HEK293 (cell line): ENCODE data around the gene LMBR1.

Experiments
- CTCF ChIA-PET: fragments of 350-600 bp; formaldehyde crosslinking; extraction: SDS; loops from one replicate; lab custom pipeline; 2021; ENCODE audit warnings: antibody characterized with exemption; lab: Yijun Ruan, JAX
- POLR2A ChIA-PET: fragments of 300-600 bp; formaldehyde crosslinking; extraction: SDS; loops from one replicate; lab custom pipeline; 2020; ENCODE audit warnings: antibody characterized with exemption, inconsistent platforms; lab: Yijun Ruan, JAX
- H3K27ac ChIP-seq: fragments of 200-500 bp; sonication (Bioruptor generic); 2 replicates; pipeline ENCODE4 v1.5.1; 2014; ENCODE audit warnings: low read depth, low read length, control low read depth, inconsistent platforms; ENCODE audit errors: extremely low read depth
- H3K36me3 ChIP-seq, 2 experiments: fragments of 200-500 bp in 1 of 2; sonication (Bioruptor generic) in 1 of 2; 1 replicate in 1 of 2; 2 replicates in 1 of 2; pipeline ENCODE4 v1.5.1; 2014 to 2017; ENCODE audit warnings: inconsistent platforms in 2 of 2, low read length in 2 of 2; ENCODE audit not compliant: control insufficient read depth in 2 of 2, insufficient read depth in 1 of 2
- H3K4me1 ChIP-seq: fragments of 200-500 bp; sonication (Bioruptor generic); 2 replicates; pipeline ENCODE4 v1.5.1; 2014; ENCODE audit warnings: mild to moderate bottlenecking, low read length, inconsistent platforms; ENCODE audit not compliant: control insufficient read depth, insufficient read depth
- H3K4me3 ChIP-seq: 2 replicates; pipeline ENCODE4 v1.5.1; 2011; ENCODE audit warnings: low read depth, mild to moderate bottlenecking, control low read depth, low read length, moderate library complexity
- H3K9me3 ChIP-seq: fragments of 200-500 bp; sonication (Bioruptor generic); 2 replicates; pipeline ENCODE4 v1.5.1; 2014; ENCODE audit warnings: low read depth, low read length, inconsistent platforms; ENCODE audit not compliant: control insufficient read depth, insufficient read depth
- GLIS1 ChIP-seq: fragments of 450-650 bp; formaldehyde crosslinking; IDR thresholded peaks from 2 replicates; pipeline ENCODE4 v1.5.1; 2016; ENCODE audit warnings: missing biosample characterization, missing genetic modification characterization
- HOXC10 ChIP-seq: sonication (generic); formaldehyde crosslinking; IDR thresholded peaks from 2 replicates; pipeline ENCODE4 v1.8.1; 2023; ENCODE audit warnings: mild to moderate bottlenecking, missing genetic modification reagents
- MZF1 ChIP-seq: fragments of 450-650 bp; formaldehyde crosslinking; IDR thresholded peaks from 2 replicates; pipeline ENCODE4 v1.5.1; 2017; ENCODE audit warnings: missing biosample characterization, missing genetic modification characterization, borderline replicate concordance
- SETDB1 ChIP-seq: IDR thresholded peaks from one replicate; pipeline ENCODE4 v1.6.1; 2017; ENCODE audit warnings: mild to moderate bottlenecking, low read length, moderate library complexity, mixed read lengths; ENCODE audit not compliant: insufficient read length
- ZBTB21 ChIP-seq: fragments of 450-650 bp; formaldehyde crosslinking; IDR thresholded peaks from 2 replicates; pipeline ENCODE4 v1.5.1; 2017; ENCODE audit warnings: missing biosample characterization, missing genetic modification characterization
- ZNF223 ChIP-seq: fragments of 450-650 bp; formaldehyde crosslinking; IDR thresholded peaks from 2 replicates; pipeline ENCODE4 v1.5.1; 2016; ENCODE audit warnings: missing biosample characterization, missing genetic modification characterization
- ZNF24 ChIP-seq: fragments of 450-650 bp; formaldehyde crosslinking; IDR thresholded peaks from 2 replicates; pipeline ENCODE4 v1.5.1; 2016; ENCODE audit warnings: missing biosample characterization, missing genetic modification characterization
- ZNF266 ChIP-seq: fragments of 450-650 bp; formaldehyde crosslinking; IDR thresholded peaks from 2 replicates; pipeline ENCODE4 v1.5.1; 2016; ENCODE audit warnings: missing biosample characterization, missing genetic modification characterization, low read depth
- ZNF544 ChIP-seq: fragments of 450-650 bp; formaldehyde crosslinking; IDR thresholded peaks from 2 replicates; pipeline ENCODE4 v1.5.0; 2017; ENCODE audit warnings: missing biosample characterization, missing genetic modification characterization
- ZNF561 ChIP-seq: fragments of 450-650 bp; IDR thresholded peaks from 2 replicates; pipeline ENCODE4 v1.5.1; 2018; ENCODE audit warnings: missing biosample characterization, missing genetic modification characterization, borderline replicate concordance
- ZNF596 ChIP-seq: fragments of 450-650 bp; IDR thresholded peaks from 2 replicates; pipeline ENCODE4 v1.5.0; 2018; ENCODE audit warnings: missing biosample characterization, mild to moderate bottlenecking, missing genetic modification characterization, moderate library complexity
- ZNF843 ChIP-seq: fragments of 450-650 bp; formaldehyde crosslinking; IDR thresholded peaks from 2 replicates; pipeline ENCODE4 v1.5.1; 2016; ENCODE audit warnings: missing biosample characterization, missing genetic modification characterization
- TF ChIP-seq, protein P1 (sequence below): fragments of 450-650 bp; formaldehyde crosslinking; IDR thresholded peaks from 2 replicates; pipeline ENCODE4 v1.5.1; 2016; ENCODE audit warnings: missing biosample characterization, missing genetic modification characterization
- TF ChIP-seq, protein P2 (sequence below): fragments of 450-650 bp; formaldehyde crosslinking; IDR thresholded peaks from 2 replicates; pipeline ENCODE4 v1.5.1; 2017; ENCODE audit warnings: missing biosample characterization, mild to moderate bottlenecking, missing genetic modification characterization, moderate library complexity
- TF ChIP-seq, protein P3 (sequence below): fragments of 450-650 bp; formaldehyde crosslinking; IDR thresholded peaks from 2 replicates; pipeline ENCODE4 v1.5.1; 2016; ENCODE audit warnings: missing biosample characterization, missing genetic modification characterization
- TF ChIP-seq, protein P4 (sequence below): fragments of 450-650 bp; formaldehyde crosslinking; IDR thresholded peaks from 2 replicates; pipeline ENCODE4 v1.5.1; 2016; ENCODE audit warnings: missing biosample characterization, missing genetic modification characterization
- TF ChIP-seq, protein P5 (sequence below): fragments of 450-650 bp; formaldehyde crosslinking; IDR thresholded peaks from 2 replicates; pipeline ENCODE4 v1.5.1; 2016; ENCODE audit warnings: missing biosample characterization, missing genetic modification characterization

LMBR1 gene

DNA sequence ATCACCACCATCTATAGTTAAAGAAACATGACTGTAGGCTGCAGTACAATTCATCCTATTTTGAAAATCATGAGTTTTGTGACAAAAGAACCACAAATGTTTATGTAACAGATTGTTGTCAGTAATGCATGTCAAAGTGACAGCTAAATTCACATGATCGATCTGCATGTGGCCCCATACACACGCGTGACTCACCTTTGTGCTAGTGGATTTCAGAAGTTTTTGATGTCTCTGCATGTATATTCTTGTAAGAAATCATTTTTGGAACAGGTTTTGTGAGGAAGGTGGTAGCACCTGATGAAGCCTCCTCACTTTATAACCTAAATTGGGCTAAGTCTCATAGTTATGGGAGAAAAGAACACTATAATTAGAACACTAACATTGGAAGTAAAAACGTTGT is 235.3 kb downstream of the LMBR1 start:
- POLR2A ChIA-PET = no interaction called here
- peaks cover 0 to 10% of the 10 kb centered on the region in 2 experiments; a peak in 1 of 3 replicates for H3K36me3 ChIP-seq
- TF ChIP-seq, protein P1, sequence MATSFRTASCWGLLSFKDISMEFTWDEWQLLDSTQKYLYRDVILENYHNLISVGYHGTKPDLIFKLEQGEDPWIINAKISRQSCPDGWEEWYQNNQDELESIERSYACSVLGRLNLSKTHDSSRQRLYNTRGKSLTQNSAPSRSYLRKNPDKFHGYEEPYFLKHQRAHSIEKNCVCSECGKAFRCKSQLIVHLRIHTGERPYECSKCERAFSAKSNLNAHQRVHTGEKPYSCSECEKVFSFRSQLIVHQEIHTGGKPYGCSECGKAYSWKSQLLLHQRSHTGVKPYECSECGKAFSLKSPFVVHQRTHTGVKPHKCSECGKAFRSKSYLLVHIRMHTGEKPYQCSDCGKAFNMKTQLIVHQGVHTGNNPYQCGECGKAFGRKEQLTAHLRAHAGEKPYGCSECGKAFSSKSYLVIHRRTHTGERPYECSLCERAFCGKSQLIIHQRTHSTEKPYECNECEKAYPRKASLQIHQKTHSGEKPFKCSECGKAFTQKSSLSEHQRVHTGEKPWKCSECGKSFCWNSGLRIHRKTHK (tag by site-specific recombination) = no peak
- TF ChIP-seq HOXC10 (no peak), MZF1 (tag by site-specific recombination) (no peak), ZNF544 (tag by site-specific recombination) (no peak), ZNF561 (no peak), GLIS1 (tag by site-specific recombination) (no peak), ZNF266 (no peak), ZNF24 (tag by site-specific recombination) (no peak), ZNF223 (tag by site-specific recombination) (no peak), SETDB1 (no peak), ZBTB21 (no peak)
- TF ChIP-seq, protein P2, sequence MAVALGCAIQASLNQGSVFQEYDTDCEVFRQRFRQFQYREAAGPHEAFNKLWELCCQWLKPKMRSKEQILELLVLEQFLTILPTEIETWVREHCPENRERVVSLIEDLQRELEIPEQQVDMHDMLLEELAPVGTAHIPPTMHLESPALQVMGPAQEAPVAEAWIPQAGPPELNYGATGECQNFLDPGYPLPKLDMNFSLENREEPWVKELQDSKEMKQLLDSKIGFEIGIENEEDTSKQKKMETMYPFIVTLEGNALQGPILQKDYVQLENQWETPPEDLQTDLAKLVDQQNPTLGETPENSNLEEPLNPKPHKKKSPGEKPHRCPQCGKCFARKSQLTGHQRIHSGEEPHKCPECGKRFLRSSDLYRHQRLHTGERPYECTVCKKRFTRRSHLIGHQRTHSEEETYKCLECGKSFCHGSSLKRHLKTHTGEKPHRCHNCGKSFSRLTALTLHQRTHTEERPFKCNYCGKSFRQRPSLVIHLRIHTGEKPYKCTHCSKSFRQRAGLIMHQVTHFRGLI (tag by site-specific recombination) = no peak
- TF ChIP-seq, protein P3, sequence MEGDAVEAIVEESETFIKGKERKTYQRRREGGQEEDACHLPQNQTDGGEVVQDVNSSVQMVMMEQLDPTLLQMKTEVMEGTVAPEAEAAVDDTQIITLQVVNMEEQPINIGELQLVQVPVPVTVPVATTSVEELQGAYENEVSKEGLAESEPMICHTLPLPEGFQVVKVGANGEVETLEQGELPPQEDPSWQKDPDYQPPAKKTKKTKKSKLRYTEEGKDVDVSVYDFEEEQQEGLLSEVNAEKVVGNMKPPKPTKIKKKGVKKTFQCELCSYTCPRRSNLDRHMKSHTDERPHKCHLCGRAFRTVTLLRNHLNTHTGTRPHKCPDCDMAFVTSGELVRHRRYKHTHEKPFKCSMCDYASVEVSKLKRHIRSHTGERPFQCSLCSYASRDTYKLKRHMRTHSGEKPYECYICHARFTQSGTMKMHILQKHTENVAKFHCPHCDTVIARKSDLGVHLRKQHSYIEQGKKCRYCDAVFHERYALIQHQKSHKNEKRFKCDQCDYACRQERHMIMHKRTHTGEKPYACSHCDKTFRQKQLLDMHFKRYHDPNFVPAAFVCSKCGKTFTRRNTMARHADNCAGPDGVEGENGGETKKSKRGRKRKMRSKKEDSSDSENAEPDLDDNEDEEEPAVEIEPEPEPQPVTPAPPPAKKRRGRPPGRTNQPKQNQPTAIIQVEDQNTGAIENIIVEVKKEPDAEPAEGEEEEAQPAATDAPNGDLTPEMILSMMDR (tag by site-specific recombination) = no peak
- TF ChIP-seq, protein P4, sequence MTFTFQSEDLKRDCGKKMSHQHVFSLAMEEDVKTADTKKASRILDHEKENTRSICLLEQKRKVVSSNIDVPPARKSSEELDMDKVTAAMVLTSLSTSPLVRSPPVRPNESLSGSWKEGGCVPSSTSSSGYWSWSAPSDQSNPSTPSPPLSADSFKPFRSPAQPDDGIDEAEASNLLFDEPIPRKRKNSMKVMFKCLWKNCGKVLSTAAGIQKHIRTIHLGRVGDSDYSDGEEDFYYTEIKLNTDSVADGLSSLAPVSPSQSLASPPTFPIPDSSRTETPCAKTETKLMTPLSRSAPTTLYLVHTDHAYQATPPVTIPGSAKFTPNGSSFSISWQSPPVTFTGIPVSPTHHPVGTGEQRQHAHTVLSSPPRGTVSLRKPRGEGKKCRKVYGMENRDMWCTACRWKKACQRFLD (tag by site-specific recombination) = no peak
- TF ChIP-seq, protein P5, sequence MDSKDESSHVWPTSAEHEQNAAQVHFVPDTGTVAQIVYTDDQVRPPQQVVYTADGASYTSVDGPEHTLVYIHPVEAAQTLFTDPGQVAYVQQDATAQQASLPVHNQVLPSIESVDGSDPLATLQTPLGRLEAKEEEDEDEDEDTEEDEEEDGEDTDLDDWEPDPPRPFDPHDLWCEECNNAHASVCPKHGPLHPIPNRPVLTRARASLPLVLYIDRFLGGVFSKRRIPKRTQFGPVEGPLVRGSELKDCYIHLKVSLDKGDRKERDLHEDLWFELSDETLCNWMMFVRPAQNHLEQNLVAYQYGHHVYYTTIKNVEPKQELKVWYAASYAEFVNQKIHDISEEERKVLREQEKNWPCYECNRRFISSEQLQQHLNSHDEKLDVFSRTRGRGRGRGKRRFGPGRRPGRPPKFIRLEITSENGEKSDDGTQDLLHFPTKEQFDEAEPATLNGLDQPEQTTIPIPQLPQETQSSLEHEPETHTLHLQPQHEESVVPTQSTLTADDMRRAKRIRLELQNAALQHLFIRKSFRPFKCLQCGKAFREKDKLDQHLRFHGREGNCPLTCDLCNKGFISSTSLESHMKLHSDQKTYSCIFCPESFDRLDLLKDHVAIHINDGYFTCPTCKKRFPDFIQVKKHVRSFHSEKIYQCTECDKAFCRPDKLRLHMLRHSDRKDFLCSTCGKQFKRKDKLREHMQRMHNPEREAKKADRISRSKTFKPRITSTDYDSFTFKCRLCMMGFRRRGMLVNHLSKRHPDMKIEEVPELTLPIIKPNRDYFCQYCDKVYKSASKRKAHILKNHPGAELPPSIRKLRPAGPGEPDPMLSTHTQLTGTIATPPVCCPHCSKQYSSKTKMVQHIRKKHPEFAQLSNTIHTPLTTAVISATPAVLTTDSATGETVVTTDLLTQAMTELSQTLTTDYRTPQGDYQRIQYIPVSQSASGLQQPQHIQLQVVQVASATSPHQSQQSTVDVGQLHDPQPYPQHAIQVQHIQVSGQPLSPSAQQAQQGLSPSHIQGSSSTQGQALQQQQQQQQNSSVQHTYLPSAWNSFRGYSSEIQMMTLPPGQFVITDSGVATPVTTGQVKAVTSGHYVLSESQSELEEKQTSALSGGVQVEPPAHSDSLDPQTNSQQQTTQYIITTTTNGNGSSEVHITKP = no peak
- TF ChIP-seq, all 188 proteins: peak for 0
- H3K9me3 ChIP-seq = no peaks in the 10 kb centered on the region
- no peaks in the 10 kb centered on the region for H3K4me1 ChIP-seq
- H3K4me3 ChIP-seq = no peak overlapping the region
- no peak overlapping the region for H3K27ac ChIP-seq
- CTCF ChIA-PET = no interaction called here

DNA sequence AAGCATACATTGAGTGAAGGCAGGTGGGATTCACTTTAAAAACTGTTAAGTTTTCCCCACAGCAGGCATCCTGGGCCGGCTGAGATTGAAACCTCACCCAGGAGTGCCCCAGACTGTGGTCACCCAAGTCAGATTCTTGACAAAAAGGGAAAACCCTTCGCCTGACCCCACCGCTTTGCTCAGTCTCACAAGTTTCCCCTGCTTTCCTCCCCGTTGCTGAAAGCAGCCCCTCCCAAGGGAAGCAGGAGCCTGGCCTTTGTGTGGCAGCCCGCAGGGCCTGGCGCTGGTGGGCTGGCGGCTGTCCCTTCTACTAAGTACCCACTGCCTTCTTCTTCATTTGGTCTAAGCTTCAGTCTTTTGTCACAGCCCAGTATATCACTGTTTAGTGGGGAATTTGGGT is 236.4 kb downstream of the LMBR1 start:
- CTCF ChIA-PET = no interaction called here

More for the DNA sequence above, 236.4 kb downstream of the LMBR1 start:
- peaks cover 0 to 10% of the 10 kb centered on the region in 2 experiments; a peak in 1 of 3 replicates for H3K36me3 ChIP-seq
- H3K9me3 ChIP-seq = no peaks in the 10 kb centered on the region
- TF ChIP-seq ZNF596 (tag by site-specific recombination) (no peak), ZNF843 (tag by site-specific recombination) (no peak)
- no peak overlapping the region for H3K4me3 ChIP-seq
- POLR2A ChIA-PET = no interaction called here
- H3K27ac ChIP-seq = no peak overlapping the region
- H3K4me1 ChIP-seq = no peaks in the 10 kb centered on the region
